GM18868 (cell line): ENCODE data around the gene NFIA.

Experiments
- ATAC-seq: cut with Tn5 transposase; IDR thresholded peaks from one replicate; pipeline ENCODE4 v1.9.1; 2021; ENCODE audit warnings: mild to moderate bottlenecking, moderate library complexity; ENCODE audit not compliant: unreplicated experiment

NFIA gene

DNA sequence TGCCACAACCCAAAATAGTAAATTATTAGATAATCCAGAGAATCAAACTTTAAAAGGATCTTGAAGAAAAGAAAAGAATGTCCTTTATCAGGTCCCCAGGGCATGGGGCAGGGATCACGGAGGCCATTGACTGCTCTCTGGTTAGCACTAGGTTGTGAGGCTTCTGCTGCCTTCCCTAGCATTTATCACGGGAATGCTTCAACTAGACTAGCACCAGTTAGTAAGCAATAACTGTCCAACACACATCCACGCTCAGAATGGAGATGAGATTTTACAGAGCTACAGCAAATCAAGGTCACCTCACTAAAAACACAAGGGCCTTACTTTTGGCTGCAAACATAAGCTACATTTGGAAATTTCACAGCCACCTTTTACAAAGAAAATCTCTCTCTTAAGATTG, 304.0 kb downstream of the NFIA start:
- ATAC-seq: no peak

DNA sequence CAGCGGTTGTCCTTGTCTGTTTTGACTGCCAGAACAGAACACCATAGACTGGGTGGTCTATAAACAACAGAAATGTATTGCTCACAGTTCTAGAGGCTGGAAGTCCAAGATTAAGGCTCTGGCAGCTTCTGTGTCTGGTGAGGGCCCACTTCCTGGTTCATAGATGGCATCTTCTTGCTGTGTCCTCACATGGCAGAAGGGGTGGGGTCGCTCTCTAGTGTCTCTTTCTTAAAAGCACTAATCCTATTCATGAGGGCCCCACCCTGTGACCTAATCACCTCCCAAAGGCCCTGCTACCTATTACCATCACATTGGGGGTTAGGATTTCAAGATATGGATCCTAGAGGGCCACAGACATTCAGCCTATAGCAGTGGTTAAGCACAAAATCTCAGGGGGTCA, 304.4 kb downstream of the NFIA start:
- ATAC-seq: no peak

DNA sequence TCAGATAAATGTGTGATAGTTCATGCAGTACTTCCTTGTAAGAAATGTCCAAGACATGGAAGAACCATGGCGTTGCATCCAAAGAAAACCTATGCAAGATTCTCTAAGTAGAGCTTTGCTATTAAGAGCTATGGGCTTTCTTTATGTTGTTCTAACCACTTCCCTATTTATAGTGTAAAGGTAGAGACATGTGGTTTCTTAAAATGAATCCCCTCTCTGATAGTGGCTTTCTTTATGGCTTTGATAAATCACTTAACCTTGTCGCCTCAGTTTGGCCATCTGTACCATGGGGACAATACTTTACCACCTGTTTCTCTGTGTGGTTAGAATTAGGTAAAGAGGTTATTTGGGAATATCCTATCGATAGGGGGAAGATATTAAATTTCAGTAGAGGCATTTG, 305.5 kb downstream of the NFIA start:
- ATAC-seq: no peak

DNA sequence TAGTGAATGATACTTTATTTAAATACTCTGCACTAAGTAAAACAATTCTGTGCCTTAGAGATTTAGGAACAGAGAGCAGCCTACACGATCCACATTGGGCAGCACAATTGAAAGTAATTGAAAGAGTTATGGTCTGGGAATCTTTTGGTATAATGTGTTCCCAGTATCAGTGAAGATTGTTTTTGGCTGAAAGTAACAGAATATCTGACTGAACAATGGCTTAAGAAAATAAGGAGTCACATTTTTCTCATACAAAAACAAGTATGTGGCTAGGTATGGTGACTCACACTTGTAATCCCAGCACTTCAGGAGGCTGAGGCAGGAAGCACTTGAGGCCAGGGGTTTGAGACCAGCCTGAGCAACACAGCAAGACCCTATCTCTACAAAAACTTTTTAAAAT, 306.2 kb downstream of the NFIA start:
- no peak for ATAC-seq

DNA sequence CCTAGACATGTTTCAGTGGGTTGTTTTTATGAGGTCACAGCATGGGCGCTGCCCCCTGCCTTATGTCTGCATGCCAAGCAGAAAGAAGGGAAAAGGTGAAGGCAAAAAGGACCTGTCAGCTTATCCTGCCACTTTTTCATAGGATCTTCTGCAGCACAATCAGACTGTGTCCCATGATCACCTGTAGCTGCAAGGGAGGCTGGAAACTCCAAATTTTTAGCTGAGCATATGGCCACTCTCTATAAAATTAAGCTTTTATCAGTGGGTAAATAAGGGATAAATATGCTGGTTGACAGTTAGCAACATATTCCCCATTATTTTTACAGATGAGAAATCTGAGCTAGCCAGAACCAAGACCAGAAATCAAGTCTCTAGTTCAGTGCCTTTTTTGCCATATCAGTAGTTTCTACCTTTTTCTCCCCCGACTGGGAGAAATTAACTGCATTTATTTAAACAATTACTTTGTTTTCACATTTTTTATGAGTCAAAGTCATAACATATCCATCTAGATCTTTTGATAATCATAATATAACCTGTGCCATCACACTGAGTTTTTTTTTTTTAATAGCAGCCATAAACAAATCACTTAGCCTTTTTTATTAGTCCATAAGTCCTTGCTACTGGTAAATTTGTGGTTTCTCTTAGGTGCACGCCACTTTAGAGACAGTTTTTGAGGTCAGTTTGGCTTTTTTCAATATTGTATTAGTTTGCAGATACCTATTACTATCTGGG, 307.0 kb downstream of the NFIA start:
- ATAC-seq: no peak

DNA sequence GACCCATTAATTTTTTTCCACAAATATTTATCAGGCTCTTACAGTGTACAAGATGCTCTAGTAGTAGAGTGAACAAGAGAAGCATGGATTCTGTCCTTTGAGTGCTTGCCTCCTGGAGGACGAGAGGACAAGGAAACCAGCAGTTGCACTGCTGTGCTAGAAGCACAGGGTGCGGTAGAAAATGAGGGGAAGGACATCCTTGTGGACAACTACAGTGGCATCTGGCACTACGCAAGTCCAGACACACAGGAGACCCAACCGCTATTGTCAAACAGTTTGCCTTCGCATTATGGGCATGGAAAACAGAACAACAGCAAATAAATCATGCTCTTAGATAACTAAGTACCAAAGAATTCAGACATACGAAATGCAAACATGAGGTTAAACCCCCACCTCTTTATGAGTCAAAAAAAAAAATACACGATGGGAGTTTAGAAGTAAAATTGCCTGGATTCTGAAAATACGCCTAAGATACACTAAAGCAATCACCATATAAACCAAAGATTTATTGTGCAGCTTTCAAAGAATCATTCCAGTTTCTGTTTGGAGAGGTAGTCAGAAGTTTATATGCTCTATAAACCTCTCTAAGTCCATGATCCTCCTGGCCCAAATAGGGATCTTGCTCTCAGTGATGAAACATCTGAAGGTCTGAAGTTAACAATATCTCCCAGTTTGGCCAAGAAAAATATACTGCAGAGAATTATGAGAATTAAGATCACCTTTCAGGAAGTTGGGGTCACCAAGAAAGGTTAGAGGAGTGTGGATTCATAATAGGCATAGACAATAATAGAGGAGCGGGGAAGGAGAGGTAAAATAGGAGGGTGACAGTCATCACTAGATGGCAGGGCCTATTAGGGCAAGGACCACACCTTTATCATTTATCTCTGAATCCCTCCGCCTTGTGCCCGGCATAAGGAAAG, 307.8 kb downstream of the NFIA start:
- ATAC-seq: no peak

DNA sequence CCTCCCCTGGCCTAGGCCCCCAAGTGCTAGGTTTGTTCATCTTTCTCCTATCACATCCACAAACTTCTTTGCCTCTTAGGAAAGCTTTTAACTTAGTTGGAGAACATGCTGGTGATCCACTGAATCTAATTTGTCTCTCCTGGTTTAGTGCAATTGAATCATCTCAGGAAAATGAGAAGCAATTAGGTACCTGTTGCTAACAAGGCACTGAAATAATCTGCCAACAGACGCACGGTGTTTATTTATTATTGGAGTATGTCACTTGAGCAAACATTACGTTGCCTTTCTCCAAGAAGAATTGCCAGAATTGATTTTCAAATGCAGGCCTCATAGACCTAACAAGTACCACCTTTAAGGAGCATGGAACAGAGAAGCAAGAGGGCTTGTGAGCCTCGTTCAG, 309.4 kb downstream of the NFIA start:
- ATAC-seq: no peak

DNA sequence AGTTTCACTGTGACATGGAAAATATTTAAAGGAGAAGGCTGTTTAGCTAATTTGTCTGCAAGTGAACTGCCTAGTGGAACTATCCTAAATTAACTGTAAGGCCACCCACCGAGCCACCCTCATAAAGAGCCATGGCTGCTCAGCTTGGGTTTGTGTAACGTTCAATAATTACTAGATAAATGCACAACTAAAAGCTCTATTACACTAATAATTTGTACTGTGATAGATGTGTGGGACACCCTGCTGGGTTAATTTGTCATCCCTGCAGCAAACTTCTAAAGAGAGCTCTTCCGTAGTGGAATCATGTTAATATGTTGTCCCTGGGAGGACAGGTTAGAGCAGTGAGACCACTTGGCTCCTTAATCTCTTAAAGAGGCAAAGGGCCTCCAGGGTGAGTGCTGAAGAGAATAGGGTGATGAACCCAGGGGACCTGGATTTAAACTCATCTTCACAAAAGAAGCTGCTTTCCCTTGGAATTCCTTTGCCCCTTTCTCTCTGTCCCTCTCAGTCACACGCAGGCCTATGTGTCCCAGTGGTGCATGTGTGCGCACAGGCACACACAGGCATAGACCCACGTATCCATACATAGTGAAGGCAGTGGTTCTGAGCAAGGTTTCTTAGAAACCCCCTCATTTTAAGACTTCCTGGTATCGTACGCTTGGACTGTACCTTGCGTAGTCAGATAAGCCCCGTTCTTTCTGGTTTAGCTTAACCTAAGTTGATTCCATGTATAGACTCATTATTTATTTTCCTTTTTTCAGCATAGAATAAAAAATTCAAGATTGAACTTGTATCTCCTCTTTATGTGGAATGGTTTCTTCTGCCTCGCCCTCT, 310.3 kb downstream of the NFIA start:
- ATAC-seq: no peak

DNA sequence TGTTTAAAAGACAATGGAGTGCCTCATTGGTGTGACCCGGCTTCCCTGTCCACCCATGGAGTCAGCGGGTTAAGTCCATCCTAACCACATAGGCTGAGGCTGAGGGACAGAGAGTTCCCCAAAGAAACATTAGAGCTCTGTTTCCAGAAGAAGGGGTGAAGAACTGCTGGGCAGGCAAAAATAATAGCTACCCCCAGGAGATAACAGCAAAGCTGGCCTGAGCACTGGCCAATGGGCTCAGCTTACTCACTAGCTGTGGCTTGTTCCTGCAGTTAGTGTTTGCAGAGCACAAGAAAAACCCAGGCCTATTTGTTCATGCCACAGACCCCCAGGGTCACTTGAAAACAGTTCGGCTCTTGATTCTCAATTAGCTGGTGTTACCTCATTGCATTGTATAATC, 311.2 kb downstream of the NFIA start:
- no peak for ATAC-seq

DNA sequence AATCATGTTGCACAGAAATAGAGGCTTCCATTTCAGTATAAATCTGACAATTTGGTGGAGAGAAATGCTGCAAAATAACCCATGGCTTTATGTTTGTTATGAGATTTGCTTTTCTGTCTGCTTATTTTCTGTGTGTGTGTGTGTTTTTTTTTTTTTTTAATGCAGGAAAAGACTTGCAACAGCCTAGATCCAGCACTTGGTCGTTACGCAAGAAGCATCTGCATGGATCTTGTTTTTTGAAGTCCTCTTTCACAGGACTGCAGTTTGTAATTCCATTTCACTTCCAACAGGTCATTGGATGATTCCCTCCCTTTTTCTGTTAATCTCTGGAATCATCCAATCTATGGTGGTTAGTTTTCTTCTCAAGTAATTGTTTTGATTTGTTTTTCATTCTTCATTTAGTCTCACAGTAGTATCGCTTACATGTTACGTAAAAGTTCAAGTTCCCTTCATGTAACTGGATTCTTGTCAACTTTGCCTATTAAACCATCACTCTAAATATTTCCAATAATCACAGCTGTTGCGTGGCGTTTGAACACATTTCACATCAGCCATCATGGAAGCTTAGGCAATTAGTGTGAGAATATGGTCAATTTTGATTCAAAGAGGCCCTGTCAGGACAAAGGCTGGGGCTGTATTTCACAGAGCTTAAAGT, 312.9 kb downstream of the NFIA start:
- no peak for ATAC-seq

DNA sequence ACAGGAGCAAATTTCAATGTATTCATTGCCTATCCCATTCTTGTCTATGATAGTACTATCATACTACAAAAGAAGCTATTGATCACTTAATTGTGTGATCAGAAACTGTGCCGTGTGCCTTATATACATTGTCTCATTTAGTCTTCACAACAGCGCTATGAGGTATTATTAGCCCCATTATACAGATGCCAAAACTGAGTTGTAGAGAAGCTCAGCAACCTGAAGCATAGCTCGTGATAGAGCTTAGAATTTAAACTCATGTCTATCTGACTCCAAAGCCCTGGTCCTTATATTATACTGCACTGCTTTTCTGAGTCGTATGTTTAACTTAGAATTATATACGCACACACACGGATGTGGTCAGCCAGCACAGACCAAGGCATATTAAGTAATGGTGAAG, 315.1 kb downstream of the NFIA start:
- ATAC-seq: no peak

DNA sequence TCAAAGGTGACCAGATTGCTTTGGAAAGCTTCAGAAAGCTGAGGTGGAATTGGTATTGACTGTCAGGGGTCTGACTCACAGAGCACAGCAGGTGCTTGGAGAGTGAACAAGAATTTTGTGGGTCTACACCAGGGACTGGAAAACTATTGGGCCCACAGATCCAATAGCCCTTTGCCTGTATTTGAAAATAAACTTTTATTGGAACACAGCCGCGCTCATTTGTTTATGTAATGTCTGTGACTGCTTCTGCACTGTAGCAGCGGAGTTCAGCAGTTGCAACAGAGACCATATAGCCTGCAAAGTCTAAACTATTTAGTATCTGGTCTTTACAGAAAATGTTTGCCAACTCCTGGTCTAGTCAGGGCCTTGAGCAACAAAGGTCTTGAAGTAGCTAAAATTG, 315.6 kb downstream of the NFIA start:
- no peak for ATAC-seq

DNA sequence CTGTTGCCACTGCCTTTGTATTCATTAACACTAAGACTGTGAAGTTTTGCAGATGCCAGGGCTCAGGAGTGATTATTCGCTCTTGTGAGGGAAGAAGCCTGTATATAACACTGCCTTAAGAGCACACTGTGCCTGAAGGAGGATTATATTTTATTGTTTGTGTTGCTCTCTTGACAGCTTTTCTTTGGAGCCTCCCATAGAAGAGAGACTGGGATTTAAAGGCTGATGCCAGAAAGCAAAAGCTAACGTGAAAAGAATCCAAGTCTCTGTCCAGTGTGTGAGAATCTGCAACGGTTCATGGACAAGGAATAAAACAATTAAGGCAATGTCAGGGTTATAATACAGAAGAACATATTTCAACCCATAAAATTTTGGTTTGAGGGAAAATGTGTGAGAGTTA, 316.8 kb downstream of the NFIA start:
- no peak for ATAC-seq

DNA sequence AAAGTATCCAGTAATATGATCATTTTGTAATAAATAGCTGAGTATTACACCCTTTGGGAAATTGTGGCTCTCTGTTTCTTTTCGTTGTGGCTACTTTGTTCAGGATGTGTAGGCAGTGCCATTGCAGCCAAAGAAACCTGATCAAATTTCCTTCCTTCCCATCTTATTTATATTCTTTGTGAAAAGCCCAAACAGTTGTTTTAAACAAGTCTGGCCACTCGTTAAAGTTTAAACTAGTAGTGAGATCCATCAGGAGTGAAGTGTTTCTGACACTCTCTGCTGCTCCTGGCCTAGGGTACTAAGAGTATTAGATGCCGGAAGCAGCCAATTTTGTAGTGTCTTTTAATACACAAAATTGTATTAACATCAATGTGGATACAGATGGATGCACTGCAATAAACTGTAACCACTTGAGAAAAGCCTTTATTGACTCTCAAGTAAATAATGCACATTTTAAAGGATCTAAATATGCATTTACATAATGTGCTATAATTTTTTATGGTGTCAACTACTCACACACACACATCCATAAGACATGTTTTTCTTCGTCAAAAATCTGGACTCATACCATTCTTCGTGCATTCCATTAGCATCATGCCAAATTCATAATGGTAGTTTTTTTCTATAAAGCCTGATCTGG, 317.9 kb downstream of the NFIA start:
- ATAC-seq: no peak

DNA sequence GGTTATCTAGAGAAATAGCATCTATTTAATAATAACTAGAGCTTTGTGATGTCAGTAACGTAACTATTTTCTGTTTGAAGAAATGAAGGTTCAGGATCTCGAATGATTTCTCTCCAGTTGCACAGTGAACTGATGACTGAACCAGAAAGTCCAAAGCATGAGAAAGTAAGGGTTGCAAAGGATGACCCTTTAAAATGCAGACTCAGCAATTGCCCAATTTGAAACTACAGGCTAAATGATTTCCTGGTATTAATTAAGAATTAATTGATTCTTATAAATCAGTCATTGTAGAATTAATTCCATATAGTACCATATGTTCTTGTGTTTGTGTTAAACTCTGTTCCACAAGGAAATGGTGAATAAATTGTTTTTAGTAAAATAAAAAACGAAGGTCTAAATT, 318.6 kb downstream of the NFIA start:
- no peak for ATAC-seq

DNA sequence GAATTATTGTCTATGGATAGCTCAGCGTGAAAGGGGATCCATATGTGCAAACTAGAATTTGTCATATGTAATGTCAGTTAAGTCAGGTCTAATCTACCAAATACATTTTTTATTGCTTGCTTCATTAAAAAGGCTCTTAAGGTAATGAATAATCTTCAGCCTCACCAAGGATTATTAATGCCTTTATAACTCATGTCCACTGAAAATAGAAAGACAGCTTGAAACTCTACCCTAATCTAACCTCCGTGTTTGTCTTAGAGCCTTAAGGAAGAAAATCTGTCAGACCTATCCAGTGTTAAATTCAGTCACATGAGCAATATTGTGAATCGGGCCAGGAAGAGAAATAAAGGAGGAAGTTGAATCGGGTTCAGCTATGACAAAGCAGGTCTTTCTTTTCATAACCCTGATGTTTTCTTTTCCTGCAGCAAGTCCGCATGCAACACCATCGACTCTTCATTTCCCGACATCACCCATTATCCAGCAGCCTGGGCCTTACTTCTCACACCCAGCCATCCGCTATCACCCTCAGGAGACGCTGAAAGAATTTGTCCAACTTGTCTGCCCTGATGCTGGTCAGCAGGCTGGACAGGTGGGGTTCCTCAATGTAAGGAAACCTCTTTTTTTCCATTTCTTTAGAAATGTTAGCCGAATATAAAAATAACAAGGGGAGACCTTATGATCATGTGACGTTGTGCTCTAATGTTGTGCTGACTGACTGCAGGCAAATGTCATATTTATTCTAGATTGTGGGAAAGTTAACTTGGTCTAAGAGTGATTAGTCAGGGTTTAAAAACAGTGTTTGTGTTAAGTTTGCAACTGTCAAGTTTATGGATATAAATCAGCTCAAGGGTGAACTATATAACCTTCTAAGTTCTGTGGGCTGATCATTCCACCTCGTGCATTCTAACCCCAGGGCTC, 321.6 kb downstream of the NFIA start:
- no peak for ATAC-seq

DNA sequence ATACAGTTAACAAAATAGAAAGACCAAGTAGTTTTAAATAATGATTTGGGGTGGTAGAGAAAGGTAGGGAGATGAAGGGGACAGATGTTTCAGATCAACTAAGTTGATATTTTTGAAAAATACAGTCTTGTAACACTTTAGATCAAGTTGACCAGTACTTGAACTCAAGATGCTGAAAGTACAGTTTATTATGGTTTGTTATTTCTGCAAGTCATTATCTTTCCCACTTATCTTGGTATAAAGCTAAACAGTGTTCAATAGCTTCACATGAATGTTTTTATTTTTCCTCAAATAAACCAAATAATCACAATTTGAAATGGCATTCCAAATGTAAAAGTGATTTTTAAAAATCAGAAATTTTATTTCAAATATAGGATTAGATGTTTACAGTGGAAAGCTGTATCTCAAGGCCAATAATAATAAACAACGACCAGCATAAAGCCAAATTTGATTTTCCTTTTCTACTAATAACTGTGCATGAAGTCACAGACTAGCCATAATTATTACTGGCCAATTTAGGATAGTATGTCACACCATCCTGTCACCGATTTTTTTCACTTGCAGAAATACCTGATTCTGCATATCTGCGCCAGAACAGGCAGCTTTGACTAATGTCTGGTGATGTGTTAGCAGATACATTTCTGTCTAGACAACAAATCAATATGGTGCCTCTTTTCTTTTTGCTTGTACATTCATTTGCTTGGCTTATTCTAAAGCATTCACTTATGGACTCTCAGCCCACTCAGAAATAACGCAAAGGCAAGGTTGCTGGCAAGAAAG, 322.4 kb downstream of the NFIA start:
- no peak for ATAC-seq

DNA sequence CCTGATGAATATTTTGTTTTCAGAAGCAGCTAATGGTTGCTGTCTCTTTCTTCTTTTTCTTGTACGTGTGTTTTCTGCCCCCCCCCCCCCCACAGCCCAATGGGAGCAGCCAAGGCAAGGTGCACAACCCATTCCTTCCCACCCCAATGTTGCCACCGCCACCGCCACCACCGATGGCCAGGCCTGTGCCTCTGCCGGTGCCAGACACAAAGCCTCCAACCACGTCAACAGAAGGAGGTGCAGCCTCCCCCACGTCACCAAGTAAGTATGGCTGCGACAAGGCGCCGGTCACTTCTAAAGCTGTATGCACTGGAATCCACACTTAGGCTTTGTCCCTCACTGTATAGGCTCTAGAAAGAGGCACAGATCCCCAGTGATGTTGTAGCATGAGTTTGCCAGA, 324.1 kb downstream of the NFIA start:
- no peak for ATAC-seq

DNA sequence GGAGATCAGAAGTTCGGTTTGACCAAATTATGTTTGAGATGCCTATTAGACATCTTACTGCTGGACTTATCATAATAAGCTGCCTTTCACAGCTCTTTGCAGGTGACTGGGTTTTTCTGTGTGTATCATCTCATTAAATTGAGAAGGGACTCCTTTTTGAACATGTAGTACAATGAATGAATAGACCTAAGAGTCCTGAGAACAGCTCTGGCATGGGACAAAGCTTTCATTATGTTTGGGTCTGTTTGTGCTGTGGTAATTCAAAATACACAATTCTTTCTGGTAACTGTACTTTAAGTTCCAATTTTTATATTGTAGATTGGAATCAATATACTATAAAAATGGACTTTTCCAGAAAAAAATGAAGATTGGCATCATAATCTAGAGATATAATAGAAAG, 330.2 kb downstream of the NFIA start:
- no peak for ATAC-seq
